ENCODE results near the gene GPATCH1.

- TF ChIP-seq EZH2 (IDR thresholded peaks at IDR 0.05) (no peak), FOXP2 (optimal IDR thresholded peaks at IDR 0.05; ENCODE audit: control extremely low read depth, extremely low read length, insufficient read depth) (no peak), POLR2AphosphoS5 (IDR thresholded peaks at IDR 0.05; ENCODE audit: borderline replicate concordance, low read depth, low read length) (no peak)
These were observed 20.4 kb upstream of the GPATCH1 start for GRCh38 chr19:33060586-33060985.
